Activated CD8-positive, alpha-beta memory T cell treated with anti-CD3 and anti-CD28 coated beads for 48 hours (primary cell): ENCODE results near the gene ISY1.
"Not testable (repeated sequence)": the region's sequence is repeated elsewhere in the genome, so short reads cannot be mapped to it uniquely, and the experiment has no call there.

Experiments used
- DNase-seq, 3 experiments: peaks; one replicate each; pipeline ENCODE4 v3.0.0-alpha.2; 2020; ENCODE audit warnings: low read depth in 2 of 3, low spot score in 2 of 3

Gene ISY1

GRCh38 chr3:129088312-129088711, 72.6 kb downstream of the ISY1 start:
- not testable (repeated sequence) for DNase-seq

GRCh38 chr3:129087904-129088303, 73.0 kb downstream of the ISY1 start:
- not testable (repeated sequence) for DNase-seq

GRCh38 chr3:129087138-129087702, 73.6 kb downstream of the ISY1 start:
- DNase-seq, result no peak

- DNase-seq, result no peak
Observed at GRCh38 chr3:129085818-129086217, 75.0 kb downstream of the ISY1 start.

- no peak for DNase-seq
Observed at GRCh38 chr3:129085165-129085715, 75.6 kb downstream of the ISY1 start.

- DNase-seq, result no peak
Observed at GRCh38 chr3:129084501-129084900, 76.4 kb downstream of the ISY1 start.

- no peak for DNase-seq
Observed at GRCh38 chr3:129082026-129082425, 78.8 kb downstream of the ISY1 start.

GRCh38 chr3:129081503-129081902, 79.4 kb downstream of the ISY1 start:
- no peak for DNase-seq

- DNase-seq, result no peak
Observed at GRCh38 chr3:129078510-129078909, 82.4 kb downstream of the ISY1 start.
